Spleen (tissue), 11 donors: ENCODE measurements around the gene SLC35C1. TPM values are rescaled to one million over a fixed set of nuclear protein-coding genes. Genes with fewer than 3 reads are reported as not detected.

Experiments used
- DNase-seq: peaks from one replicate; pipeline ENCODE4 v3.0.0-alpha.2; 2020
- H3K27ac ChIP-seq, 8 donors: fragments of 200-600 bp; sonication (generic) in 7 of 8; 1 replicate in 4 of 8; 2 replicates in 4 of 8; pipeline versions ENCODE4 v1.5.0 to v1.8.0; 2016 to 2021; ENCODE audit warnings: inconsistent platforms in 4 of 8, mild to moderate bottlenecking in 4 of 8, moderate library complexity in 1 of 8
- H3K27me3 ChIP-seq, 7 donors: fragments of 200-600 bp; sonication (generic) in 6 of 7; replicated peaks in 1 of 7; 1 replicate in 4 of 7; 2 replicates in 3 of 7; pipeline versions ENCODE4 v1.5.0 to v1.8.0; 2016 to 2021; ENCODE audit warnings: inconsistent platforms in 3 of 7, mild to moderate bottlenecking in 1 of 7
- H3K36me3 ChIP-seq, 6 donors: fragments of 200-600 bp; sonication (generic) in 5 of 6; 1 replicate in 4 of 6; 2 replicates in 2 of 6; pipeline versions ENCODE4 v1.5.0 to v1.8.0; 2016 to 2021; ENCODE audit warnings: inconsistent platforms in 2 of 6
- H3K4me1 ChIP-seq, 6 donors: fragments of 200-600 bp; sonication (generic) in 5 of 6; 1 replicate in 3 of 6; 2 replicates in 3 of 6; pipeline versions ENCODE4 v1.5.0 to v1.8.0; 2016 to 2021; ENCODE audit warnings: inconsistent platforms in 3 of 6
- H3K4me3 ChIP-seq, 8 donors: fragments of 200-600 bp; sonication (generic) in 7 of 8; 1 replicate in 4 of 8; 2 replicates in 4 of 8; pipeline versions ENCODE4 v1.5.0 to v1.8.0; 2016 to 2021; ENCODE audit warnings: inconsistent platforms in 4 of 8, mild to moderate bottlenecking in 4 of 8, moderate library complexity in 2 of 8
- H3K9me3 ChIP-seq, 8 donors: fragments of 200-600 bp; sonication (generic) in 7 of 8; 1 replicate in 4 of 8; 2 replicates in 4 of 8; pipeline versions ENCODE4 v1.5.0 to v1.8.0; 2016 to 2021; ENCODE audit warnings: inconsistent platforms in 4 of 8
- CTCF ChIP-seq, 11 experiments: fragments of 200-600 bp in 7 of 11; fragments of 450-650 bp in 4 of 11; sonication (generic) in 4 of 11; IDR thresholded peaks in 8 of 11; conservative IDR thresholded peaks in 3 of 11; 1 replicate in 7 of 11; 2 replicates in 4 of 11; pipeline versions ENCODE4 v1.4.0 to v1.8.0; 2016 to 2021; ENCODE audit warnings: antibody characterized with exemption in 11 of 11, inconsistent platforms in 4 of 11, mild to moderate bottlenecking in 1 of 11
- POLR2A ChIP-seq, 3 donors: fragments of 450-650 bp; IDR thresholded peaks; one replicate each; pipeline ENCODE4 v1.5.1; 2017; ENCODE audit warnings: antibody characterized with exemption in 3 of 3, mild to moderate bottlenecking in 1 of 3
- POLR2AphosphoS5 ChIP-seq, 3 donors: sonication (generic); formaldehyde crosslinking; IDR thresholded peaks; one replicate each; pipeline ENCODE4 v1.5.1; 2017; ENCODE audit warnings: antibody characterized with exemption in 3 of 3
- WGBS, 5 donors: extraction: QIAGEN DNeasy Blood & Tissue Kit in 3 of 5; methylation state at CpG; one replicate each; pipeline versions ENCODE4 v1.1.5 to v1.1.7; 2013 to 2018; 5-methylcytosine and 5-hydroxymethylcytosine counted together
- intact Hi-C: fragments of 100-400 bp; cut with DNase I; formaldehyde crosslinking; loops from one replicate; pipeline ENCODE4 v1.15.0; 2023; ENCODE audit warnings: low total_unique reads
- polyA plus RNA-seq, 3 donors: library from polyadenylated mRNA; stranded (reverse); fragments of 200-250 nt; gene quantifications; one replicate each; pipeline ENCODE4 v1.2.1, GENCODE V29; 2013
- total RNA-seq, 7 donors: library from RNA; depleted of rRNA in 3 of 7; stranded (reverse); fragments of >200 nt in 3 of 7; fragmentation: NEBNext Ultra II Directional in 4 of 7; extraction: Animal tissue kit (Norgen Biotek cat#: 25700) in 4 of 7; gene quantifications; one replicate each; pipeline versions ENCODE4 v1.1.0 to v1.2.1, GENCODE V29; 2016 to 2021
- donor health status: healthy with polysubstance abuse.
- donor health status: DM: no; HTN: no; CAD: no; lungs with moderate emphysema.
- donor health status: DM: no; HTN: no; CAD: no.
- donor health status: Bipolar disorder and iron deficiency.
- donor health status: healthy.
- donor health status: DM: no; HTN: no; CAD: no.
- donor health status: DM: yes; HTN: yes; CAD: no.

The SLC35C1 gene
- total and polyA plus RNA-seq, 10 donors: 2.8 to 14.2 (median 10.4) TPM

GRCh38 chr11:45771566-45772448 is 33.1 kb upstream of the SLC35C1 start:
- DNase-seq: peak; percentile 94
- Histone ChIP-seq H3K27me3 (peaks cover 0 to 5% (median 0%) of the 10 kb centered on the region in 7 donors), H3K9me3 (no peaks in the 10 kb centered on the region), H3K4me3 (peak overlapping the region; percentile 45 to 85 (median 56)), H3K36me3 (no peaks in the 10 kb centered on the region), H3K27ac (peak overlapping the region in 7 of 8 donors; percentile 52 to 74 (median 69)), H3K4me1 (peaks cover 4 to 28% (median 18%) of the 10 kb centered on the region in 6 donors)
- WGBS, 5 donors: 3 to 5% (median 5%) methylated on average over 30 to 31 of the region's 31 CpGs
- intact Hi-C loops: loop anchor here (10.0 kb wide), 1 partner anchor 427 kb away; no protein-coding TSS in a partner anchor
- TF ChIP-seq POLR2A (IDR thresholded peaks at IDR 0.05) (no peak), POLR2AphosphoS5 (IDR thresholded peaks at IDR 0.05) (peak; percentile 26 to 62 (median 58)), CTCF (IDR thresholded peaks at IDR 0.05 in 8 of 11, conservative IDR thresholded peaks at IDR 0.05 in 3 of 11) (peak; percentile 65 to 94 (median 90))

- Histone ChIP-seq H3K4me1 (peaks cover 4 to 28% (median 18%) of the 10 kb centered on the region in 6 donors), H3K4me3 (peak overlapping the region in 2 of 8 donors; percentile 56 to 85), H3K9me3 (no peaks in the 10 kb centered on the region), H3K36me3 (no peaks in the 10 kb centered on the region), H3K27ac (peak overlapping the region in 2 of 8 donors; percentile 72 to 74), H3K27me3 (no peaks in the 10 kb centered on the region)
- no peak for TF ChIP-seq POLR2AphosphoS5 (IDR thresholded peaks at IDR 0.05)
- TF ChIP-seq CTCF (IDR thresholded peaks at IDR 0.05 in 8 of 11, conservative IDR thresholded peaks at IDR 0.05 in 3 of 11): no peak
- TF ChIP-seq POLR2A (IDR thresholded peaks at IDR 0.05): no peak
- WGBS, 5 donors: 38 to 58% (median 42%) methylated on average over 5 of the region's 5 CpGs
- DNase-seq: no peak
- intact Hi-C loops: loop anchor here (10.0 kb wide), 1 partner anchor 428 kb away; no protein-coding TSS in a partner anchor
Measured at GRCh38 chr11:45772449-45772774, 32.5 kb upstream of the SLC35C1 start.

GRCh38 chr11:45772986-45773785 is 31.8 kb upstream of the SLC35C1 start:
- H3K9me3 ChIP-seq: no peaks in the 10 kb centered on the region
- H3K27ac ChIP-seq: peak overlapping the region in 1 of 8 donors; percentile 0
- intact Hi-C loops: loop anchor here (10.0 kb wide), 1 partner anchor 428 kb away; no protein-coding TSS in a partner anchor
- H3K27me3 ChIP-seq: peaks cover 0 to 5% (median 0%) of the 10 kb centered on the region in 7 donors
- DNase-seq: no peak
- H3K4me1 ChIP-seq: peaks cover 4 to 28% (median 18%) of the 10 kb centered on the region in 6 donors
- no peak for TF ChIP-seq POLR2A (IDR thresholded peaks at IDR 0.05)
- no peak for TF ChIP-seq POLR2AphosphoS5 (IDR thresholded peaks at IDR 0.05)
- TF ChIP-seq CTCF (IDR thresholded peaks at IDR 0.05 in 8 of 11, conservative IDR thresholded peaks at IDR 0.05 in 3 of 11): no peak
- H3K36me3 ChIP-seq: no peaks in the 10 kb centered on the region
- WGBS, 5 donors: 66 to 79% (median 73%) methylated on average over 11 of the region's 11 CpGs
- H3K4me3 ChIP-seq: no peak overlapping the region
